Occipital lobe (tissue), 1 donor: ENCODE measurements around the gene DPY30. TPM values are rescaled to one million over a fixed set of nuclear protein-coding genes. Genes with fewer than 3 reads are reported as not detected.

ENCODE experiments used
- total RNA-seq: library from RNA; depleted of rRNA; stranded (reverse); fragments of >200 nt; gene quantifications from one replicate; pipeline ENCODE4 v1.2.3, GENCODE V29; 2014

The DPY30 gene
- total RNA-seq, 1 donor from 2014 or later: 58.8 TPM

Other genes starting within 250 kb of the DPY30 start
- 79.1 TPM for gene MEMO1, start 28.8 kb downstream of the DPY30 start, total RNA-seq
- gene SPAST, start 23.8 kb upstream of the DPY30 start, total RNA-seq: 240 TPM
- 28.2 TPM for gene SLC30A6, start 126.1 kb upstream of the DPY30 start, total RNA-seq
- 0.62 TPM for gene NLRC4, start 225.1 kb upstream of the DPY30 start, total RNA-seq
- gene YIPF4, start 238.1 kb upstream of the DPY30 start, total RNA-seq: 46.8 TPM